Neural progenitor cell (in vitro differentiated cells): ENCODE results near the gene JAK2.

Experiments
- EZH2 ChIP-seq: fragments of 200-600 bp; sonication (generic); IDR thresholded peaks from 2 replicates; pipeline ENCODE4 v1.6.1; 2017; ENCODE audit warnings: antibody characterized with exemption, mild to moderate bottlenecking, moderate library complexity
- EZH2phosphoT487 ChIP-seq: fragments of 200-600 bp; sonication (generic); IDR thresholded peaks from 2 replicates; pipeline ENCODE4 v1.6.1; 2017; ENCODE audit warnings: antibody characterized with exemption
- TF ChIP-seq, protein P1 (sequence below): fragments of 200-600 bp; sonication (generic); IDR thresholded peaks from 2 replicates; pipeline ENCODE4 v1.5.1; 2017; ENCODE audit warnings: antibody characterized with exemption, mild to moderate bottlenecking

- TF ChIP-seq, protein P1, sequence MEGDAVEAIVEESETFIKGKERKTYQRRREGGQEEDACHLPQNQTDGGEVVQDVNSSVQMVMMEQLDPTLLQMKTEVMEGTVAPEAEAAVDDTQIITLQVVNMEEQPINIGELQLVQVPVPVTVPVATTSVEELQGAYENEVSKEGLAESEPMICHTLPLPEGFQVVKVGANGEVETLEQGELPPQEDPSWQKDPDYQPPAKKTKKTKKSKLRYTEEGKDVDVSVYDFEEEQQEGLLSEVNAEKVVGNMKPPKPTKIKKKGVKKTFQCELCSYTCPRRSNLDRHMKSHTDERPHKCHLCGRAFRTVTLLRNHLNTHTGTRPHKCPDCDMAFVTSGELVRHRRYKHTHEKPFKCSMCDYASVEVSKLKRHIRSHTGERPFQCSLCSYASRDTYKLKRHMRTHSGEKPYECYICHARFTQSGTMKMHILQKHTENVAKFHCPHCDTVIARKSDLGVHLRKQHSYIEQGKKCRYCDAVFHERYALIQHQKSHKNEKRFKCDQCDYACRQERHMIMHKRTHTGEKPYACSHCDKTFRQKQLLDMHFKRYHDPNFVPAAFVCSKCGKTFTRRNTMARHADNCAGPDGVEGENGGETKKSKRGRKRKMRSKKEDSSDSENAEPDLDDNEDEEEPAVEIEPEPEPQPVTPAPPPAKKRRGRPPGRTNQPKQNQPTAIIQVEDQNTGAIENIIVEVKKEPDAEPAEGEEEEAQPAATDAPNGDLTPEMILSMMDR: peak; percentile 56
- TF ChIP-seq EZH2 (peak; percentile 66), EZH2phosphoT487 (peak; percentile 14)
Observed at GRCh38 chr9:4984621-4985385, at the start of gene JAK2.
